ENCODE measurements around the gene VPS37C. TPM values are rescaled to one million over a fixed set of nuclear protein-coding genes. Genes with fewer than 3 reads are reported as not detected.

Gene VPS37C
- total RNA-seq, 1 experiment from 2014 or later = 24.0 TPM

GRCh38 chr11:61087426-61088119 is 73.7 kb downstream of the VPS37C start:
- no peaks in the 10 kb centered on the region; the same call in 1 of the 2 replicates for H3K27me3 ChIP-seq (ENCODE audit: control insufficient read depth, insufficient read depth, low read length)
- ATAC-seq (no peak), DNase-seq (ENCODE audit: low read depth, low spot score) (no peak)
- H3K4me1 ChIP-seq (ENCODE audit: control insufficient read depth, insufficient read depth, low read length) = no peaks in the 10 kb centered on the region
- no TSS peak for BruUV-seq (replicated peaks)
- ChIA-PET CTCF (no interaction called here), POLR2A (no interaction called here)
- no peak overlapping the region for H3K4me3 ChIP-seq (ENCODE audit: low read depth in 2 of 2, low read length in 2 of 2)
- H3K9me3 ChIP-seq (ENCODE audit: control insufficient read depth, insufficient read depth, low read depth, low read length) = no peaks in the 10 kb centered on the region
- TF ChIP-seq REST (IDR thresholded peaks at IDR 0.05; ENCODE audit: insufficient read depth in 1 of 2, low read depth in 2 of 2, low read length in 1 of 2) = no peak
- H3K36me3 ChIP-seq (ENCODE audit: control insufficient read depth, insufficient read depth, low read length) = no peaks in the 10 kb centered on the region
- no peak overlapping the region for H3K27ac ChIP-seq (ENCODE audit: low read length)
- intact Hi-C loops (cut with micrococcal nuclease; ENCODE audit: unreplicated experiment) (no loop called here), in situ Hi-C loops (cut with HindIII; ENCODE audit: low pct_unique_long_range_greater_than_20kb, low sequenced_read_pairs) (no loop called here)

GRCh38 chr11:61083601-61084147 is 77.6 kb downstream of the VPS37C start:
- in situ Hi-C loops (cut with HindIII; ENCODE audit: low pct_unique_long_range_greater_than_20kb, low sequenced_read_pairs) = no loop called here
- BruUV-seq (replicated peaks) = no TSS peak
- Histone ChIP-seq H3K36me3 (ENCODE audit: control insufficient read depth, insufficient read depth, low read length) (no peaks in the 10 kb centered on the region), H3K4me1 (ENCODE audit: control insufficient read depth, insufficient read depth, low read length) (no peaks in the 10 kb centered on the region), H3K27ac (ENCODE audit: low read length) (no peak overlapping the region), H3K27me3 (ENCODE audit: control insufficient read depth, insufficient read depth, low read length) (no peaks in the 10 kb centered on the region; the same call in 1 of the 2 replicates), H3K4me3 (ENCODE audit: low read depth in 2 of 2, low read length in 2 of 2) (no peak overlapping the region), H3K9me3 (ENCODE audit: control insufficient read depth, insufficient read depth, low read depth, low read length) (no peaks in the 10 kb centered on the region)
- no peak for TF ChIP-seq REST (IDR thresholded peaks at IDR 0.05; ENCODE audit: insufficient read depth in 1 of 2, low read depth in 2 of 2, low read length in 1 of 2)
- TF ChIP-seq SIN3A (IDR thresholded peaks at IDR 0.05; ENCODE audit: borderline replicate concordance, insufficient read depth, low read depth, low read length) = no peak
- TF ChIP-seq POLR2AphosphoS5 (IDR thresholded peaks at IDR 0.05; ENCODE audit: low read depth, low read length) = no peak
- no peak for TF ChIP-seq CTCF (IDR thresholded peaks at IDR 0.05)
- no peak for TF ChIP-seq TCF7L2 (IDR thresholded peaks at IDR 0.05; ENCODE audit: low read depth, low read length)
- ChIA-PET POLR2A (no interaction called here), CTCF (no interaction called here)
- ATAC-seq (no peak), DNase-seq (ENCODE audit: low read depth, low spot score) (no peak)
- intact Hi-C loops (cut with micrococcal nuclease; ENCODE audit: unreplicated experiment) = no loop called here
